Upper lobe of left lung (tissue), 4 donors: Measurements from ENCODE around the gene ITSN1.

Experiments
- CTCF ChIP-seq, 6 experiments: fragments of 450-650 bp in 4 of 6; fragments of 200-600 bp in 2 of 6; sonication (generic) in 2 of 6; IDR thresholded peaks; one replicate each; pipeline ENCODE4 v1.5.1; 2016 to 2019; ENCODE audit warnings: antibody characterized with exemption in 6 of 6
- EP300 ChIP-seq, 4 donors: sonication (generic); formaldehyde crosslinking; IDR thresholded peaks; one replicate each; pipeline ENCODE4 v1.5.1; 2017; ENCODE audit warnings: antibody characterized with exemption in 4 of 4, control low read depth in 2 of 4
- POLR2A ChIP-seq, 4 donors: fragments of 450-650 bp; IDR thresholded peaks; one replicate each; pipeline ENCODE4 v1.5.1; 2016 to 2017; ENCODE audit warnings: antibody characterized with exemption in 4 of 4, mild to moderate bottlenecking in 2 of 4
- POLR2AphosphoS5 ChIP-seq, 2 donors: sonication (generic); formaldehyde crosslinking; IDR thresholded peaks; one replicate each; pipeline ENCODE4 v1.5.1; 2017; ENCODE audit warnings: antibody characterized with exemption in 2 of 2

DNA sequence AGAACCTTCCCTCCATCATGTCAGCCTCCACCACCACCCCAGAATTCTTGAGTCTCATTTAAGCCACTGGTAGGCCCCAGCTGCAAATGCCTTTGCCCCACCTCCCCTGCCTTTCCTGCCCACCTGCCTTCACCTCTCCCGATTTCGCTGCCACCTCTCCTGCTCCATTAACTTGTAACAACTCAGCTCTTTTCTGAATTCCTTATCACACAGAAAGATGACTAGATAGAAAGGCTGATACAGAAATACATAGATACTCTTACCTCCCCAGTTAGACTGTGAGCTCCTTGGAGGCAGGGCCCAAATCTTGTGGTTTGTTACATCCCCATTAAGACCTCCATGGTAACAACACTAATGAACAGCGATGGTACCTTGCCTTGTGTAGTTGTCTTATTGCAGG is 203.8 kb downstream of the ITSN1 start:
- TF ChIP-seq POLR2A (IDR thresholded peaks at IDR 0.05) (no peak), CTCF (IDR thresholded peaks at IDR 0.05) (no peak), POLR2AphosphoS5 (IDR thresholded peaks at IDR 0.05) (no peak), EP300 (IDR thresholded peaks at IDR 0.05) (no peak)
